NCI-H1092 treated with DMSO at 0.1 percent for 48 hours (cell line): Measurements from ENCODE around the gene INPP4B.
"Not testable (repeated sequence)": the region's sequence is repeated elsewhere in the genome, so short reads cannot be mapped to it uniquely, and the experiment has no call there.

Experiments used
- DNase-seq: peaks from one replicate; lab custom pipeline; 2025; lab: John Stamatoyannopoulos, UW

INPP4B gene

DNA sequence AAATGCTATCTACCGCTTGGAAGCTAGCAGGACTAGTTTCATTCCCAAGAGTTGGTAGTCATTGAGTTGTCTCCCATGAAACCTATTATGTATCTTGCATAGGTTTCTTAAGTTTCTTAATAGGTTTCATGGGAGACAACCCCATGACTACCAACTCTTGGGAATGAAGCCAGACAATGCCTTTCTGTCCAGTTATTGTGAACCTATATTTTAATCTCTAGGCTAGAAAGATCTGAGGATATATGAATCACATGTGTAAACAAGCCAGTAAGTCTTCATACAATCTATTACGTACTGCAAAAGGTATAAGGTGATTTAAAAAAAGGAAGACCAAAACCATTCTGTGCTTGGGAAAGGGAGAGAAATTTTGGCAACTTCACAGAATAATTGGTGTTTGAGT lies 162.6 kb downstream of the INPP4B start:
- DNase-seq, result no peak

DNA sequence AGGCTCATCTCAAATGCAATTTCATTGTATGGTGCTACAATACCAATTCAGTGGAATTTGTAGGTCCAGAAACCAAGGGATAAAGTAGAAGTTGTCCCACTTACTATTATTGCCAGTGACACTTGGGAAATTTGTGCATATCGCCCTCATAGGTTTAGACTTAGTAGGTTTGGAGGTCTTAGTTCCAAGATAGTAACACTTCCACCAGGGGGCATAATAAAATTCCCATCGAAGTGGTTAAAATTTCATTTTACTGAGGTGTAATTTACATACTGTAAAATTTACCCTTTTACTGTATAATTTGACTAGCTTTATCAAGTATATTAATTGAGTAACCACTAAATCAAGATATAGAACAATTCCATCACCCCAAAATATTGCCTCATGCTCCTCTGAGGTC lies 174.6 kb downstream of the INPP4B start:
- no peak for DNase-seq

DNA sequence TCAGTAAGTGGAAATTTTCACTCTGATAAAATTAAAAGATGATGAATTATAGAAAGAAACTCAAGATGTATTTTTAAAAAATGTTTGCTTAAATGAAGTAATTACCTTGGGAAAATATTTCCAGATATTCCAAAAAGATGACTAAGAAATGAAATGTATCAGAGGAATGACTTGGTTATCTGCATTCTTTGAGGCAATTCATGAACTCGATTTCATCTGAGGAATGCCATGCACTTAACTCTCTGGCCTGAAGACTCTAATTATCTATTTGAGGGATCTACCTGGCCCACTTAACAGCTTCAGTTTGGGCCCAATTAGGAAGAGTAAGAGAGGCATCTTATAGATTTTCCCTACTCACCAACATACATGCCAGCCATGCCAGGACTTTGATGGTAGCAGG lies 182.3 kb downstream of the INPP4B start:
- DNase-seq, result no peak

DNA sequence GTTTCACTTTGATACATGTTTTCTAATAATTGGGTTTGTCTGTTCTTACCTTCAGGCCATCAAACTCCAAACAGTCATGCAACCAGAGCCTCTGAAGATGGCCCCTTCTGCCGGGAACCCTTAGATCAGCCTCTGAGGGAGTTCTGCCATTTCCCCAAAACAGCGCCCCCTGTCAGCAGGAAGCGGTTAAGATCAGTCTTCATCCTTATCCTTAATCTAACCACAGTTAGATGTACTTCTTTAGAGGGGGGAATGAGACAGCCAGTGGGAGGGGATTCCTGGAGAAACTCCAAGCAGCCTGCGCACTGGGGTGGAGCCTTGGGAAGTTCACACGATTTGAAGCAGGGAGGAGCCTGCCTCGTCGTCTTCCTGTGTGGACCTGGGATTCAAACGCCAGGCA lies 185.4 kb downstream of the INPP4B start:
- no peak for DNase-seq

DNA sequence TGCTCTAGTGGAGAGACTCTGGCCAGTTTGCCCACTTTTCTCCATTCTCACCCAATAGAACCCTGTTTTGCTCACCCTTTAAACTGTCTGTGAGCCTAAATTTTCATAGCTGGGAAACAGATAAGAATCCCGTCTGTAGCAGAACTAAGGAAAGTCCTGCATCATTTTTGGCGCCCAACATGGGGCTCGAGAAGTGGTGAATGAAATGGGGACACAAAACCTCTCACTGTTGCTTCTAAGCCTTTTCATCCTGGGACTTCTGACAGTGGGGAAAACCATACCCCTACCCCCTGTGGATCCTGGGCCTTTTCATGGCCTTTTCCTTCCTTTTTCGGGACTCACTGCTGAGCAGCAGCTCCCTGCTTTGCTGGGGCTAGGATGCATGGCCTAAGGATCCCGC lies 189.9 kb downstream of the INPP4B start:
- DNase-seq, result no peak

DNA sequence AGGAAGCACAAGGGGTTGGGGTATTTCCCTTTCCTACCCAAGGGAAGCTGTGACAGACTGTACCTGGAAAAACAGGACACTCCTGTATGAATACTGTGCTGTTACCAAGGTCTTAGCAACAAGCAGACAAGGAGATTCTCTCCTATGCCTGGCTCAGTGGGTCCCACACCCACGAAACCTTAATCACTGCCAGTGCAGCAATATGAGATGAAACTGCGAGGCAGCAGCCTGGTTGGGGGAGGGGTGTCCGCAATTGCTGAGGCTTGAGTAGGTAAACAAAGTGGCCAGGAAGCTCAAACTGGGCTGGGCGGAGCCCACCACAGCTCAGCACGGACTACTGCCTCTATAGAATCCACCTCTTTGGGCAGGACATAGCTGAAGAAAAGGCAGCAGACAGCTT lies 197.7 kb downstream of the INPP4B start:
- DNase-seq, result no peak

DNA sequence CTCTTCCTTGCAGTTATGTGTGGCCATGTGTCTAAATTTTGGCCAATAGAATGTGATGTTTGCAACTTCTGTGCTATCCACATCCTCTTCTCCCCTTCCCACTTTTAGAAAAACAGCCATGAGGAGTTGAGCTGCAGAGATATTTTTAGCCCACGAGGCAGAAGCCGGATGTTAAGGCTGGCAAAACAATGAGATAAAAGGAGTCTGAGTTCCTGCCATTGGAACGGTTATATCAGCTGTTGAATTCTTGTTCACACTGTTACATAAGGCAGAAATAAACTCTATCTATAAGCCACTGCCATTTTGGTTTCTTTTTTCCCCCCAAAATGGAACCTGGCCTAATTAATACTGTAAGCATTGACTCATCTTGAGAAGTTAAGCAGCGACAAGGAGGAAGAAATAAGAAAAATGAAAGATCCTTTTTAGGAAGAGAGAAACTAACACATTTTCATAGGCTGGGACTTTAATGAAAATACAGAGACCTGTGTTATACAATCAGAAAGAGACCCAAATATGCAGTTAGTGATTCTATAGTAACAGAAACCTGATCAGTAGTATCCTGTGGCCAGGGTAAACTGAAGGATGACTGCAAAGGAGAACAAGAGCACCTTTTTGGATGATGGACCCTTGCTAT lies 200.5 kb downstream of the INPP4B start:
- no peak for DNase-seq

DNA sequence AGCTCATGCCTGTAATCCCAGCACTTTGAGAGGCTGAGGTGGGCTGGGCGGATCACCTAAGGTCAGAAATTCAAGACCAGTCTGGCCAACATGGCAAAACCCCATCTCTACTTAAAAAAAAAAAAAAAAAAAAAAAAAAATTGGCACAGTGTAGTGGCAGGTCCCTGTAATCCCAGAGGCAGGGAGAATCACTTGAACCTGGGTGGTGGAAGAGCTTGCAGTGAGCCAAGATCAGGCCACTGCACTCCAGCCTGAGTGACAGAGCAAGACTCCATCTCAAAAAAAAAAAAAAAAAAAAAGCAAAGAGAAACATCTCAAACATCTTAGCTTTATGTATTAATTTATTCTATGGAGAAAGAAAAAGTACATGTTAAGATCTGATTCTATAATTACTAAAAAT lies 201.5 kb downstream of the INPP4B start:
- not testable (repeated sequence) for DNase-seq

DNA sequence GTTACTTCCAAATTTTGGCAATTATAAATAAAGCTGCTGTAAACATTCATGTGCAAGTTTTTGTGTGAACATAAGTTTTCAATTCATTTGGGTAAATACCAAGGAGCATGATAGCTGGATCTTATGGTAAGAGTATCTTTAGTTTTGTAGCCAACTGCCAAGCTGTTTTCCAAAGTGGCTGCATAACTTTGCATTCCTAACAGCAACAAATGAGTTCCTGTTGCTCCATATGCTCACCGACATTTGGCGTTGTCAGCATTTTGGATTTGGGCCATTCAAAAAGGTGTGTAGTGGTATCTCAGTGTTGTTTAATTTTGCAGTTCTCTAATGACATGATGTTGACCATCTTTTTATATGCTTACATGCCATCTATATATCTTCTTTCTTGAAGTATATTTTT lies 208.5 kb downstream of the INPP4B start:
- no peak for DNase-seq

DNA sequence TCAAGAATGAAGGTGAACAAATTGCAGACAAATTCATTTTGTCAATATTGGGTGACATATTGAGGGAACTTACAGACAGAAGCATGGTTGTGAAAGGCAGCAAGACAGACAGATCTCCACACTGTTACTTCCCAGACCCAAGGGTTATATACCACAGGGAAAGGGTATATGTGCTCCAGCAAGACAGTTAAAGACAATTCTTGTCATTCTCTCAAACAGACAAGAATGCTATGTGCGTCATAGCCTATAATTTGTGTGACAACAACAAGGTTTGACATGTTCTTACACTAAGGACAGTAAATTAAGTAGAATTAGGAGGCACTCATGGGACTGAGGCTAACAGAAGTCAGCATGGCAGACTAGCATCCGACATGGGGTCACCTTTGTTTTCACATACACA lies 214.3 kb downstream of the INPP4B start:
- DNase-seq, result no peak

DNA sequence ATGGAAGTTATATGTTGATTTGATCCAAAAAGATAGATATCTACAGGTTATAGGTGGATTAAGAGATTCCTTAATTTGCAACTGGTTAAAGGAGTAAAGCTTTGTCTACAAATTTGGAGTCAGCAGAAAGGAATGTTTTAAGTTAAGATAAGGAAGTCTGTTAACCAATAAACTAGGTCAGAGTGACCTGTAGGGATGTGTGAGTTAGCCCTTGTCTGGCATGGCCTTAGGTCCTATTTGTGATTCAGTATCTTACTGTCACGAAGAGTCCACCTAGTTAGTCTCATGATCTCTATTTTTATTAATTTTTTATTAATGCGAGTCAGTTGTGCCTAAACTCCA lies 230.8 kb downstream of the INPP4B start:
- no peak for DNase-seq

DNA sequence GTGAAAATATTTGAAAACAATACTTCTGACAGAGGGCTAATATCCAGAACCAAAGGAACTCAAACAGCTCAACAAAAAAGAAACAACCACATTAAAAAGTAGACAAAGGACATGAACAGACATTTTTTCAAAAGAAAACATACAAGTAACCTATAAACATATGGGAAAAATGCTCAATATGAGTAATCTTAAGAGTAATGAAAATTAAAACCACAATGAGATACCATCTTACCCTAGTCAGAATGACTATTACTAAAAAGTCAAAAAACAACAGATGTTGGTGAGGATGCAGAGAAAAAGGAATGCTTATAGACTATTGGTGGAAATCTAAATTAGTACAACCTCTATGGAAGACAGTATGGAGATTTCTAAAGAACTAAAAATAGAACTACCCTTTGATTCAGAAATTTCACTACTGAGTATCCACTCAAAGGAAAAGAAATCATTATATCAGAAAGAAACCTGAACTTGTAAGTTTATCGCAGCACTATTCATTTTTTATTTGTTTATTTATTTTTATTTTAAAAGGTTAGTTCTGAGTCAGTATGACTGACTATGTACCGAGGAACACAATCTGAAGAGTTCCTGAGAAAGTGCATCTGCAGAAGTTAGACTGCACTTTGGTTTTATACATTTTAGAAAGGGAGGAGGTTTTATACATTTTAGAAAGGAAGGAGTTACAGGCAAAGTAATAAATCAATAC lies 231.3 kb downstream of the INPP4B start:
- no peak for DNase-seq

DNA sequence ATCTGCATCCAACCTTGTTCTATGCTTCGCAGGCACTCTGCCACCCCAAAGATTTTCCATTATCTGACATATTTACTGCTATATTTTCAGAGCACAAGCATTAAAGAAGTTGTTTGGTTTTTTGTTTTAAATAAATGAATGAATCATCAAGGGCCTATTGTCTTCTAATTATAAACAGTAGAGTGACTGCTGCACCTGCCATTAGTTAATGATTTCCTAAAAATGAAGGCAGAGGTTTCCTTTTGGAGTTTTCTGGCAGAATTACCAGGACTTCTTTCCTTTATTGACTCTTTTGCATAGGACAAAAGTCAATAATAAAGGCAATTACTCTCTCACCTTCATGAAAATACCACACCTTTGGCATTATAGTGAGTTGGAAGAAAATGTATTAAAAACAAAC lies 238.1 kb downstream of the INPP4B start:
- no peak for DNase-seq

DNA sequence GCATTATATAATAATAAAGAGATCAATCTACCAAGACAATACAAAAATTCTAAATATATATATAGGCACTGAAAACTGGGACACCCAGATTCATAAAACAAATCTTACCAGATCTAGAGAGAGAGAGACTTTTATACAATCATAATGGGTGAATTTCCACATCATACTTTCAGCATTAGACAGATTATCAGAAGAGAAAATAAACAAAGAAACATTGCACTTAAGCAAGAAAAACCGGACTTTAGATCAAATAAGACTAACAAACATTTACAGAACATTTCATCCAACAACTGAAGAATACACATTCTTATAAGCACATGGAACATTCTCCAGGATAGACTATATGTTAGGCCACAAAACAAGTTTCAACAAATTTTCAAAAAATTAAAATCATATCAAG lies 245.1 kb downstream of the INPP4B start:
- no peak for DNase-seq

DNA sequence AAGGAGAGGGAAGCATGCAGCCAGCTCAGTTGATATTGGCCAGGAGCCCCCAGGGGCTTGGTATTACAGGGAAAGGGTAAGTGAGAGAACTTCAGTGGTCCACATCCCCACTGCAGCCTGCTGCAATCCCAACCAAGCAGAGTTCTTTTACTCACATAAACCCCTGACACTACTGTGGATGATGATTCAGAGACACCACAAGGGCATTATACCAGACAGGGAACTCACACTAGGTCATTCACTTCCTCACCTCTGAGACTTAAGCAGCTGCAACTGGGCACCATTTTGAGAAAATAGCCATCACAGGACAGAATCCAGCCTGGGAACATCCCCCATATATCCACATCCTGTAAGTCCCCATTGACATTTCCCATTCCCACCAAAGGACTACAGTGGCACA lies 248.0 kb downstream of the INPP4B start:
- DNase-seq, result no peak

DNA sequence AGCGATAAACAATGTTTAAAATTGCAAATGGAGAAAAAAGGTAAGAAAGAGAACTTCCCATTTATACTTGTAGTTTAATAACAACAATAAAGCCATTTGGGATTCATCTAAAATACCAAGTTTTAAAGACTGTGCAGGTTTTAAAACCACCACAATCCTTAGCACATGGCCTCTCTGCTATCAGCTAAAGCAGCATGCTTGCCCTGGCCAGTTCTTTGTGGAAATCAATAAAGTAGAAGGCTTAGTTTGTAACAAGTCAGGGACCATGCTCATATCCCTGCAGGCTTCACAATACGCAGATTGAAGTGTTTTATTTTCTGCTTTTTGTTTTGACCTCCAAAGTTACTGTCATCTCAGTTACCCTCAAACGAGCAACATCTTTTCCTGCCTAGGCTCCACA lies 249.5 kb downstream of the INPP4B start:
- DNase-seq, result no peak

DNA sequence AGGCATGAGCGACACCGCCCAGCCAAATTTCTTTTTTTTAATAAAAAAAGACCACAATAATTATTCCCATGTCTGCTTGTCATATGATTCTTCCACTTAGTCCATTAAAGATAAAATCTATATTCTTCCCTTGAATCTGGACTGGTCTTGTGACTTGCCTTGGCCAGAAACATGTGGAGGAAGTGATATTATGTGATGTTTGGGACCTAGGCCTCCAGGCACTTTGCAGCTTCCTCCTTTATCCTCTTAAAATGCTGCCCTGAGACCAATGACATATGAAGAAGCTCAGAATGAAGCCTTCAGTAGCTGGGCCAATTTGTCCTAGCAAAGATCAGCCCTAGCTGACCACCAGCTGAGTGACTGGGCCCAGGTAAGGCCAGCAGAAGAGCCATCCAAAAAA lies 250.0 kb downstream of the INPP4B start:
- no peak for DNase-seq

DNA sequence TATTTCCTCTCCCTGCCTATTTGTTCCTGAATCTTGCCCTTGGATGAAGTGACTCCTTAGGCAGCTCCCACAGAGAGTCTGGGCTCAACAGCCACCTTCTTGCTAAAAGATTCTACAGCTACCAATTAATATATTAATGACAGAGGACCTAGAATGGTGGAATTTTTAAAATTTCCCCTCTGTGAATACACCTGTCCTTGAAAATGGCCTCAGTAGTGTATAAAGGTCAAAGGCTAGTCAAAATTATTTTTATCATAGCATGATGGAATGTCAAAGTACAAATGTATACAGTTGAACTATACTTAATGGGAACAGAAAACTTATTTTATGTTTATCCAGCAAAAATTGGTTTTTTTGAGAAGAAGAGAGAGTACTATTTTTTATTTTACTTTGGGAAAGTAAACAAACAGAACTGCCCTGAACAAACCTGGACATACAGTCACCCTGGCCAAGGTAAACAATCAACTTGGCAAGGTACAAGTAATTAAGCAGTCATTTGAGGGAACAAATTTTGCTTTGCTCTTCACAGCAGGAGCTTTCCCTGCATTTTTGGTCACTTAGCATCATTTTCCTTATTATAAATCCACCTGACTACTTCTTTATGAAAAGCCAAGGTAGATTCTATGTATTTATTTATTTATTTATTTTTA lies 250.8 kb downstream of the INPP4B start:
- no peak for DNase-seq

DNA sequence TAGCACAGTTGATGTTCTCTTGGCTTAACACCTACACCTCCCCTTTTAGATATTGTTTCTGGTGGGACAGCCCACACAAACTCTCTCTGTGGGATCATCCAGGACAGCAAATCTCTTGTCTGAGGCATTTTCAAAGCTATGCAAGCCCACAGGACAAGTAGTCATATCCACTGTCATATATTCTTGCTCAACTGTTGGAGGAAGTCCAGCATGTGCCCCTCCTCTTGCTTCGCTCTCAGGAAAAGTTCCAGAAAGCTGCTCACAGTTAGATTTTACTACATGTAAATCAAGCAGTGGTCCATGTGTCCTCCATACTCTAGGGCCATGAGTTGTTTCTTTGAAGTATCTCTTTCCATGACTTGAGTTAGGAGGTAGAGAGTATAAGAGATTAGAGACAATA lies 260.7 kb downstream of the INPP4B start:
- DNase-seq, result no peak

DNA sequence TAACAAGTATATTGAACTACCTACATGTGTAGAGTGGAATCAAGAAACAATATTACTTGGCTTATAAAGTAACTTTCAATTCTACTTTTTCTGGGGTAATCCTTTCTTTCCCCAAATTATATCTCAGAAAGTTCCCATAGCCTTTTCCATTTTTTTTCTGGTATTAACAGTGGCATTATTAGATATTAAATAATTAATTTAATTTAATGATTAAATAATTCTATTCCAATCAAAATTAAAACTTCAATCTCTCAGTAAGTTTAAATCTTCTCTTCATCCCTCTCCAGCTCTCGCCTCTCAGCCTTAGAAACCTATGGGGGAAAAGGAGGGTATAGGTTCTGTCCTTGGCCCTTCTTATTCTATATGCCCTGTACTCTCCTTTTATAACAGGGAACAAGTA lies 262.4 kb downstream of the INPP4B start:
- no peak for DNase-seq

DNA sequence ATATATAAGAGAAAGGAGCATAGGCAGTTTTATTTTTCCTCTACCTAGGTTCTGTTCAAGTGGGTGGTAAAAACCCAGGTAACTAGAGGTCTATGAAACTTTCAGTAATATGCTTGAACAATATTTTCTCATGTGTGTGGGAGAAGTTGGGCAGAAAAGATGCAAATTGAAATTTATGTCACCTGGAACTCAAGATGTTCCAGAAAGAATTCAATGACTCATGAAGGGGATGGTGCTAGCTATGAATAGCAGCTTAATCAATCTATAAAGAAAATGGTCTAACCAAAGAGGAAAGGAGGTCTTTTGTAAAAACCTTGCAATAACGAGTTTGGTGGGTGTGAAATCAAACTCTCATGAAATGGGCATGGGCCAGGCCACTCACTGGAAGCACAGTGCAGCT lies 263.8 kb downstream of the INPP4B start:
- no peak for DNase-seq

DNA sequence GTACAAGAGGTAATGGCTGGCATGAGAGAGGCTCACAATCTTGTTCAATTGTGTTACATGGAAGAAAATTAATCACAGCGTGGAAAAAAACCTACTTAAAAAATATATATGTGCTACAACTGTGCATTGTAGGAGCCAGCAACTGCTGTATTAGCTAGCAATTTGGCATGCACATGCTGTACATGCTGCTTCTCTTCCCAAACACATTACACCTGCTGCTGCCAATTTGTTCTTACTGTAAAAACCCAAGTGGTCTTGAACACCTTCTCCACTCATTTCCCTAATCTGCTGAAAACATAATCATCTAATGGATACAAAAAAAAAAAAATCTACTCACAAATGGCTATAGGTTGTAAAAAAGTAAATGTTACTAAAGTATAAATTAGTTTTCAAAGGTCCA lies 264.2 kb downstream of the INPP4B start:
- no peak for DNase-seq

DNA sequence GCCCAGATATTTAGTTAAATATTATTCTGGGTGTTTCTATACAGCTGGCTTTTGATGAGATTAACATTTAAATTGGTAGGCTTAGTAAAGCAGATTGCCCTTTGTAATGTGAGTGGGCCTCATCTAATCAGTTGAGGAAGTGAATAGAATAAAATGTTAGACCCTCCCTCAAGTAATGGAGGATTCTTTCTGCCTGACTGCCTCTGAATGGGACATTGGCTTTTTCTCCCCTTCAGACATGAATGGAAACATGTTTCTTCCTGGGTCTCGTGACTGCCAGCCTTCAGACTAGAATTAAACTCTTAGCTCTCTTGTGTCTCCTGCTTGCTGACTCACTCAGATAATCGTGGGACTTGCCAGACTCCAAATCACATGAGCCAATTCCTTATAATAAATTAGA lies 266.7 kb downstream of the INPP4B start:
- no peak for DNase-seq

DNA sequence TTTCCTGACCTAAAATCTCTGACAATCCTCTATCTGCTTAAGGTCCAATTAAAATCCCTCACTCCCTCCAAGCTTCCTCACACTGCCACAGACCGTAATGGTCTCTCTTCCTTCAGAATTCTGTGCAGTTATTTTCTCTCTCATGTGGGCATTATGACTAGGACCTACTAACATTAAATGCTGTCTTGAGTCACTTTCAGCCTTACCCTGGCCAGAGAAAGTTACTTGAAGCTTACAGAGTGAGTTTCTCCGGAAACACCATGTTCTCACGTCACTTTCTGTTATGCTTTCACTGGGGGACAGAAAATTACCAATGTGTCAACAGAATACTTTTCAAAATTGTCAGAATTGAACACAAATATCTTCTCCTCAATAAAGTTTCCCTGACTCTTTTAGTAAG lies 271.8 kb downstream of the INPP4B start:
- DNase-seq, result no peak
